ENCODE data around the gene ANKRD34A.

The ANKRD34A gene

DNA sequence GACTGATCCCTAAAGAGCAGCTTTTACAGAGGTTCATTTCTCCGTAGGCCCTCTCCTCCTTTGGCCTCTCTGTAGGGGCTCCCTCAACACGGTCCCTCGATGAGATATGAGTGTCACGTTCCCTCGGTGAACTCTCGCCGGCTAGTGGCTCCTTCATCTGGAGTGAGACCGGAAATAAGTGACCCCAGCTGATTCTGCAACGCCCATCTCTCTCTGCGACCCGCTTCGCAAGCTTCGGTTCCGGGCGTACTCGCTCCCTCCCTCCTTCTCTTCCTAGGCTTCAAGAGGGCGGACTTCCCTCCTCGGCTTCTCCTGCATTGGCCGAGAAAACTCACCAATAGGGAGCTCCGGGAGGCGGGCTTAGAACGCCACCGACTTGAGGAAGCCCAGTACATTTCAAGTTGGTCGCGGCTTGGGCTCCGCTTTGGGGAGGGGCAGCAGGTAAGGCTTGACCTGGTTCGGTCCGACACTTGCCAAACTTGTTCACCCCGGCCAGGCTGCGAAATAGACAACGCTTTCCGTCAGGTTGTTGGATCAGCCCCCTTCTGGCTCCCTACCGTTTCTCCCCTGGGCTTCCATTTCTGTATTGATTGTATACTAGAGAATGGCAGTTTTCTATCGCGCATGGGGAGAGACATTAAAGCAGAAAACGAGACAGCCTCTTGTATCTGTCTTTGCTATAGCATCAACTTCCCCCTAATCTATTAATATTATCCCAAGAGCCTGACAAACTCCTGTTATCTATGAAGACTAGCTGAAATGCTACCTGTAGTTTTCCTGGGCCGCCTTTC, at the start of gene ANKRD34A, which contains the start of gene POLR3GL:
Gene ANKRD34A (minus strand): TSS at position 248 of the 791 bp plus-strand sequence. CDS start 2,816 bp downstream, outside the sequence.
Gene POLR3GL (plus strand): TSS at position 363 of the 791 bp plus-strand sequence. CDS start 10,176 bp downstream, outside the sequence.
- DNase-seq: peak; percentile 92

DNA sequence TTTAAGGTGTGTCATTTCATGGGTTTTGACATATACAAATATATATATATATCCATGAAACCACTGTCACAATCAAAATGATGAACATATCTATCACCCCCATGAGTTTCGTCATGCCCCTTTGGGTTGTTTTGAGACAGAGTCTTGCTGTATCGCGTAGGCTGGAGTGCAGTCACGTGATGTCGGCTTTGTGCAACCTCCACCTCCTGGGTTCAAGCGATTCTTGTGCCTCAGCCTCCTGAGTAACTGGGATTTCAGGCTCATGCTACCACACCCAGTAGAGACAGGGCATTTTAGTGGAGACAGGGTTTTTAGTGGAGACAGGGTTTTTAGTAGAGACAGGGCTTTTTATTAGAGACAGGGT, 49.2 kb upstream of the ANKRD34A start:
- no peak for DNase-seq

DNA sequence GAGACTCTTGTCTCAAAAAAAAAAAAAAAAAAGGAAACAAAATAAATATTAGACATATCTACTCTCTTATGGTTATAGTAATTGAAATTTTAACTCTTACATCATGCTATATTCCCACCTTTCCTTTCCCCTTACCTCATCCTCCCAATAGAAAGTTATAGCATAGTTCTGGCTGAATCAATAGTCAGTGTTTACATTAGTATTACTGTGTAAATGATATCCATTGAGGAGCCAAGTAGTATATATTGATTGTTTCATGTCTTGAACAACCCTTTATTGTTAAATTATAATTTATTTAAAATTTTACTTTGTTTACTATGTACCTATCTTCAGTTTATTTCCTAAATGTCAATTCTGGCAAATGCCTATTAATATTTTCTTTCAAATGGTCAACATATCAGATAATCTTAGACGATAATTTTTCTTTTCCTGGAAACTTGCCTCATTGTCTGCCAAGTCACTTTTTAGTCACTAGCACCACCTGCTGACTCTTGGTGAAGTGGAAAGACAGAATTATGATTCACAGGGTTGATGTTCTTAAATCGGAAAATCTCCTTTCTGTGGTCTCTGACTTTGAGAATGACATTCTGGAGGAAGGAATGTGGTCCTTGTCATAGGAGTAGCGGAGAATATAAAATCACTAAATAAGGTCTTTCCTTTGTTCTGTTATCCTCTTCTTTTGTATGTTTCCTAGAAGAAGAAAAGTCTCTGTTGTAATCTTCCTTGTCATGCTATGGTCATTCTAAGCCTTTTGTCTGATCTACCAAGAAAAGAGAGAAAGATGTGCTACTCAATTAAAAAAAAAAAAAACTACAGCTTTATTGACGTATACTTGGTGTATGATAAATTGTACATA, 48.6 kb upstream of the ANKRD34A start:
- peak; percentile 69 for DNase-seq

DNA sequence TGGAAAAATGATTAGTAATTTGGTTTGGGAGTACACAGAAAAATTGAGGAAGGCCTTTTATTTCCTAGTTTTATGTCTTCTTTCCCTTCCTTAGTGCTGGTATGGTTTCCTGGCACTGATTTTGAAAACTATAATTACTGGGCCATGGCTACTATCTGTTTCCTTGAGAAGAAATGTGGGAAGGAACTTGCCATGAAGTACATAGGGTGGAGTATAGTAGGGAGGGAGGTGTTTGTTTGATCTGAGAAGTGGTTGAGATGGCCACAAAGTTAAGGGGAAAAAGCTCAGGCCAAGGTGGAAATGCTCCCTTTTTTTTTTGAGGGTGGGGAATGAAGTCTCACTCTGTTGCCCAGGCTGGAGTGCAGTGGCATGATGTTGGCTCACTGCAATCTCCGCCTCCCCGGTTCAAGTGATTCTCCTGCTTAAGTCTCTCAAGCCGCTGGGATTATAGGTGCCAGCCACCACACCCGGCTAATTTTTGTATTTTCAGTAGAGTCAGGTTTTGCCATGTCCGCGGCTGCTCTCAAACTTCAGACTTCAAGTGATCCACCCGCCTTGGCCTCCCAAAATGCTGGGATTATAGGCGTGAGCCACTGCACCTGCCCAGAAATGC, 45.9 kb upstream of the ANKRD34A start:
- no peak for DNase-seq

DNA sequence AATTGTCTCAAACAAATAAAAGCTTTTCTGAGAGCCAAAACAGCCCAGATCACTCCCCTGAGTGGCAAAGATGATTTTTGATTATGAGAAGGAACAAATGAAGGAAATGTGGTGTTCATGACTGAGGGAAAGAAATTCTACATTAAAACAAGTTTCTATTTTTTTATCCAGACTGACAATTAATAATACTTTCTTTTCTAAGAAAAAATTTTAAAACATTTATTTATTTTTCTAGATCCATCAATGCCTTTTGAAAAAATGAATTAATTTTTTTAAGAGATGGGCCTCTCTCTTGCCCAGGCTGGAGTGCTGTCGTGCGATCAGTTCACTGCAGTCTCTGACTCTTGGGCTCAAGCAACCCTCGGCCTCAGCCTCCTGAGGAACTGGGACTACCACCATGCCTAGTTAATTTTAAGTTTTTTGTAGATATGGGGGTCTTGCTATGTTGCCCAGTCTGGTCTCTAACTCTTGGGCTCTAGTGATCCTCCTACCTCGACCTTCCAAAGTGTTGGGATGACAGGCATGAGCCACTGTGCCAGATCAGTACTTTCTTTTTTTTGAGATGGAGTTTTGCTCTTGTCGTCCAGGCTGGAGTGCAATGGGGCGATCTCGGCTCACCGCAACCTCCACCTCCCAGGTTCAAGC, 43.2 kb upstream of the ANKRD34A start:
- DNase-seq: no peak

DNA sequence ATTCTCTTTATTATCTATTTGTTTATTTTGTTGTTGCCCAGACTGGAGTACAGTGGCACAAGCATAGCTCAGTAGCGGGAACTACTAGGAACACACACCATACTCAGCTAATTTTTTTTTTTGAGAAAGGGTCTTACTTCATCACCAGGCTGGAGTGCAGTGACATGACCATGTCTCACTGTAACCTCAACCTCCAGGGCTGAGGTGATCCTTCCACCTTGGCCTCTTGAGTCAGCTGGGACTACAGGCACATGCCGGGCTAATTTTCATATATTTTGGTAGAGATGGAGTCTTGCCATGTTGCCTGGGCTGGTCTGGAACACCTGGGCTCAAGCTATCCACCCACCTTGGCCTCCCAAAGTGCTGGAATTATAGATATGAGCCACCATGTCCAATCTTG, 37.3 kb upstream of the ANKRD34A start:
- DNase-seq: no peak

DNA sequence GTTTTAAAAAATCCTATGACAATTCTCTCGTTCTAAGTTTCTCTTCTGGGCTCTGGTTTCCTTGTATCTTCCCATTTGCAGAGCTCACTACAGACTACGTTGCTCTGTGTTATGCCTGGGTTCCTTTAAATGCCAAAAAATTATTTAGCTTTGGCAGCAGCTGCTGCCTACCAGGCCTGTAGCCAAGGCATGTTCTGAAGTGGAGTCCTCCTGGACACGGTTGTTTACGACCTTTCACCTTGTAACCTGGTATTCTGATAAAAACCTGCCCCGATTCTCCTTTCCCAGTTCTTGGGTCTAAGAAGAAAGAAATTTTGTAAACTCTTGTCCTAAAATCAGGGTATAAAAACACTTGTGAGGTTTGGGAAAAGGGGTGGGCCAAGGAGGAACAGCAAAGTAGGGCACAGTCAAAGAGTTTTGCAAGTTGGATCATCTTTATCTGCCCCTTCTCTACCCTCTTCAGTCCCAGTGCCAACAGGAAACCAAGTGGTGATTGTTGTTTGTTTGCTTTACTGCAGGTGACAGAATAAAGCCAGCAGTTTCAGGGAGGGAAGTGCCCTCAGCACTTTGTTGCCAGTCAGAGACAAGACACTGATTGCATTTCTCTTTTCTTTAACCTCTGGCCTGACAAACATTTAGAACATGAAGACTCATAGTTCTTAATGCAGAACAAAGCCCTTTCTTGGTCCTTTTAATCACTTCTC, 35.1 kb upstream of the ANKRD34A start:
- DNase-seq: peak; percentile 88

DNA sequence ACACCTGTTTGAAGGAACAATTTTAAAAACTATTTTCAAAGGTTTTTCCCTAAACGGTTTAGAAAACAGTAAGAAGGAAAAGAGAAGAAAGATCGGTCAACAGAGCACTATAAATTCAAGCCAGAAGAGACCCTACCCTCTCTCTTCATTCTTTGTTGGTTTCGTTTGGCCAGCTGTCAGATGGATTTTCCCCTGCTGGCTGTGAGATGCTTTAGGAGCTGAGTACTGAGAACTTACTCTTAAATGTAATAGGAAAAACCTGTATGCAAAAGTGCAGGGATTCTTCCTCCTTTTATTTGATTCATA, 33.3 kb upstream of the ANKRD34A start:
- DNase-seq: no peak

DNA sequence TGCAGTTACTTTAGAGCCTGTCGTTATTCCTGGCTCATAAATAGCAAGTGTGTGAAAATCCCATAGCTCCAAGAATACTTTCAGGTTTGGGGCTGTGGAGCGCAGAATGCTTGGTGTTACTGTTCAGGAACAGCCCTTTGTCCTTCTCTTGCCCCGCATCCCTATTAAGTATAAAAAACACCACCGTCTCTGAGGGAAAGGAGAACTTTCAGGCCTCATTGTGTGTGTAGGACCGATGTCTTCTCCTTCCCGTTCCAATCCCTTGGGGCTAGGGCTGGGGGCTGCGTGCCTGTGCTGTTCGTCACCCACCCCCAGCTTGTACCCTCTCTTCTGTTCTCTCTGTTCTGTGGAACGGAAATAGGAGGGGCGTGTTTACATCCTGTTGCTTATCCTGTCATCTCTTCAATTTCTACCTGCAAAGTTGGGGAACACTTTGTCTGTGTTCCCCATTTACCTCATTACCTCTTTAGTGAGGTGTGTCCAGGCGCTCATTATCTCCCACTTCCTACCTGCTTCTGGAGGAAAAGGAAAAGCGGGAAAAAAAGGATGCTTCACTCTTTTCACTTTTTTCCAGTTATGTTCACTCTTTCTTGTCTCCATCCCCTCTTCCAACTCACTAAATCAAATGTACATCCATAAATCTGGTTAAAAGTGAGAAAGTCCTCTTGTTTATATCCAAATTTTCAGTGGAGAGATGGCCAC, 32.8 kb upstream of the ANKRD34A start:
- peak; percentile 59 for DNase-seq

DNA sequence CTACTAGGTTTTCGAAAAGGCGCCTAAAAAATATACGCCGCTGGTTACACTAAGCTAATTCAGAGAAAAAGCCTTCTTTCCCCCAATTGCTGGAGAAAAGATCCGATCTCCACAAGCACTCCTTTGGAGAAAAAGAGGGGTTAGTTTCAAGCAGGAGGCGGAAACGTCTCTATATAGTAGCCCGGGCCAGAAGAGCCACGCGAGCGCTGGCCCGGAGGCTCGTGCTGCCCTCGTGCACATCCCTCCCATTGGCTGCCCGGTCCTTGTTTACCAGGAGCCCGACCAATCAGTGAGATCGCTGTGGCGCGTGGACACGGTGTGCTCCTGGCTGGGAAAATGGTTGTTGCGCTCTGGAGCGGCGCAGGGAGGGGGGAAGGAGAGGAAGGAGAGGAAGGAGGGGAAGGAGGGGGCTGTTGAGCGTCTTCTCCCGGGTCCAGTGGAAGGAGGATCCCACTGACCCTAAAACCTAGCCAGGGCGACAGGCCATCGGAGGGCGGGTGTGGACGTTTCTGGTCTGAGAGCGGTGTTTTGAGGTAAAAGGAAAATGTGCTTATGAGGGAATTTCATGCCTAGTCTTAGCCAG, 32.1 kb upstream of the ANKRD34A start, which contains the start of gene TXNIP:
Gene TXNIP (minus strand): TSS at position 147 of the 583 bp plus-strand sequence. CDS start 313 bp downstream, outside the sequence.
- DNase-seq: peak; percentile 99

DNA sequence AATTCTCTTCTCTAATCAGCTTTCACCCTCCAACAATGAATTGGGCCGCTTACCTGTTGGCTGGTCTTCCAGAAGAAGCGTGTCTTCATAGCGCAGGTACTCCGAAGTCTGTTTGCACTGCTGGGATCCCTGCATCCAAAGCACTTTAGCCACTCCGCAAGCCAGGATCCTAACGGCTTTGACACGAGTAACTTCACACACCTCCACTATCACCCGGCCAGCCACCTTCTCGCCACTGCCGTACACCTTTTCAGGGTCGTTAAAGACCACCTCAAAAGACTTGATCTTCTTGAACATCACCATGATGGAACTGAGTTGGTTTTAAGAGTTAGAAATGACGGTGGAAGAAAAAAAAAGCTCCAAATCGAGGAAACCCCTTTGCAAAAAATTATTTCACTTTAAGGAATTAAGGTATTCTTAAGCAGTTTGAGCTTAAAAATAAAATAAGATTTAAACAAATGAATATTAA, 31.6 kb upstream of the ANKRD34A start:
- DNase-seq: no peak

DNA sequence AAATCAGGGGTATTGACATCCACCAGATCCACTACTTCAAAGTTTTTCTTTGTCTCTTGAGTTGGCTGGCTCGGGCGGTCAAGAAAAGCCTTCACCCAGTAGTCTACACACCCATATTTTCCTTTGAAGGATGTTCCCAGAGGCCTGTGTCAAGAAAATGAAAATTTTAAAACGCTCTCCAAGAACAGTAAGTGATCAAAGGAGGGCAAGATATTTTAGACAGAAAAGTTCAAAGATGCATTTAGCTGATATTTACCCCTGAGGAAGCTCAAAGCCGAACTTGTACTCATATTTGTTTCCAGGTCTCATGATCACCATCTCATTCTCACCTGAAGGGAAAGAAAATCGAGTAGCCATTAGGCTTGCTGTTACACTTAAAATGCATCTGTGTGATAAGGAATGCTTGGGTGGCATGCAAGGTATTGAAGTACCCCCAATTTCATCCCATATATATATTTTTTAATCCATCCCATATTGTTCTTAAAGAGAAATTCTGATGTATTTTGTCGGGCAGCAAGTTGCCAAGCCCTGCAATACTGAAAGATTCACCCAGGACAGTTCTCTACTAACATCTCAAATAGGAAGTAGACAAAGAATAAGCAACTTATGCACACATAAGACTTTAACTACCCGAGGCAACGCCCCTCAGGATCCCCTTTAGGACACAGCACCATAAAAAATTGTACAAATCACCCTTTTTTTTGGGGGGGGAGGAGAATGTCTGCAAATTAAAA, 30.9 kb upstream of the ANKRD34A start:
- no peak for DNase-seq

DNA sequence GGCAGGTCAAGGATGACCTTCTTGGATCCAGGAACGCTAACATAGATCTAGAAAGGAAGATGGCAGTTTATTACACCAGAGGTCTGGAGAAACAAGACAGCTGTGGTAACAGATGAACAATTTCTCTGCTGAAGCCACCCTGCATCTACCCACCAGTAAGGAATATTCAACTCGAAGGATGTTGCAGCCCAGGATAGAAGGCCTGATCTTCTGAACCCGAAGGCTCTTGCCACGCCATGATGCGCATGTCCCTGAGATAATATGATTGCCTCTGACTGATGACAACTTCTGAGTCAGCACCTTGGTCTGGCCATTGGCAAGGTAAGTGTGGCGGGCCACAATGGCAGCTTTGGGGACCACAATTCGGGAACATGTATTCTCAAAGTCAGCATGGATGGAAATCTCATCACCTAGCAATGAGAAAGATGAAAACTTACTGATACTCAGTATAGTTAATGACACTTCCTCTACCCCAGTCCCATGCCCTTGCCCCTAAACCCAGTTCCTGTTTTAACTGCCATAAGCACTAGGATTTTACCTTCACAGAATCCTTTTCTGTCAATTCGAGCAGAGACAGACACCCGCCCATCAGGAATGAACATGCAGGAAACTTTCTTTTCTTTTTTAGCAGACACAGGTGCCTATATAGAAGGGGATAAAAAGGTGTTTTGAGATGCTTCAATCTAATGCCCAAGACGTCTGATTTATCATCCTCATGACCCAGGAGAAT, 30.2 kb upstream of the ANKRD34A start:
- DNase-seq: no peak

DNA sequence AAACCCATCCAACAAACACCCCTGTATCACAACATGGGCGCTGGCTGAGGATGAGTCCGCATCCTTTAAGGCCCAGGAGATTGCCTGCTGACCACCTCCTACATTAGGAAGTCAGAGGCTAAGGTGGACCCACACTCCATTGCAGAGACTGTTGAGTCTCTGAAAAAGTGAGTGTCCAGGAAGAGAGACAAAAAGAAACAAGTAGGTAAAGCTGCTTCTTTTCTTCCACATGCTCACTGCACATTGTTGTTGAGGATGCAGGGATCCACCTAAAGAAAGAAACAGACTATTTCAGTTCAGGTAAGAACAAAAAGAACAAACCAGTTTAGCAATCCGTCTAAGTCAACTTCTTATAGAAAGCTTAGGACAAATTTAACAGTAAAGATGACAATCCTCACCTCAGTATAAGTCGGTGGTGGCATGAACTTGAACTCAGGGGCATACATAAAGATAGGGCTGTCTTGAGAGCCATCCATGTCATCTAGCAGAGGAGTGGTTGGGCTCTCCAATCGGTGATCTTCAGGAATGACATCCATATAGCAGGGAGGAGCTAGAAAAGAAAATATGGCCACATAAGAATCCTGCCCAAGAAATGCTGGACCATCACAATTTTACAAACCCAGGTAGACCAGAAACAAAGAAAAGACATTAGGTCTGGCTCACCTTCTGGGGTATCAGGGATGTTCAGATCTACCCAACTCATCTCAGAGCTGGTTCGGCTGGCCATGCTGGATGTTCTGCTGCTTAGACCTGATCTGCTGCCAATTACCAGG, 29.4 kb upstream of the ANKRD34A start:
- DNase-seq: no peak

DNA sequence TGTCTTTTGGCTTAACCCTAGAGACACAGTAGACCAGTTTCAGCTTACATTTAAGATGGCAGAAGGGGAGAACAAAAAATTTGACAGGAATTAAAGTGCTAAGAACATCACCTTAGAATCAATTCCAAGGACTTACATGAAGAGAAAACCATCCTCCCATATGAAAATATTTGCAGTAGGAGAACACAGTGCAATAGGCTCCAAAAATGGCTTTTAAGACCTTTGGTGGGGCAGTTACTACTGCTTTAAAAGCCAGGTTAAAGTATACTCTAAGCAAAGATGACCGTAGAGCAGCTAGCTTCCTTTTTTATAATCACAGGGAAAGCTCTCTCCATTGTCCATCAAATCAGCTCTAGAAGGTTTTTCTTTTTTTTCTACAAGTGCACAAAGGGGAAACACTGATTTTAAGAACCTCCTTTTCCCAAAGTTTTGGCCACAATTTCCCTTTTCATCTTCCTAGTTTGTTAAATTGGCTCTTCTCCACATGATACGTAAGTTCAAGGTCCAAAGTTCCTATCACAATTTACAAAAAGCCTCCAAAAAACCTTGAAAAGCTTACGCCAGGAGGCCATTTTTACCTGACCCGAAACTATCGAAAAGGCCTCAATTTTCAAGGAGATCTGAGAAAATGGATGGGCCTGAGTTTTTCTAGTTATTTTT, 28.7 kb upstream of the ANKRD34A start:
- no peak for DNase-seq

DNA sequence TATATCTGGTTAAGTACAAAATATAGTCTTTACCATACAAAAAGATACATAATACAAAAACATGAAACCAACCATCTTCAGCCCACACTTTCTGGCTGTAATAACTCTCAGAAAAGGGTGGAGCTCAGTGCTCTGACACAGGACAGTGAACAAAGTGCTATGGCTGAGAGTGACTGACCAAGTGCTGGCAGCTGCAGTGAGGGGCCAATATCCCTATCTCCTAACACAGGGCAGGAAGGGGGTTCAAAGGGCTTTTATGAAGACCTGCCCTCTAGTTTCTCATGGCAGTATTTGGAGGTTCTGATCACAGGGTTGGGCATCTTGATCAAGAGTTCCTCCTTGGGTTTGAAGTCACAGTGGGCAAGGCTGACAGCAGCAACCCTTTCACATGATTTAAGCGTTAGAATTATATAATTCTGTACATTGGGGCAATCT, 28.1 kb upstream of the ANKRD34A start:
- no peak for DNase-seq

DNA sequence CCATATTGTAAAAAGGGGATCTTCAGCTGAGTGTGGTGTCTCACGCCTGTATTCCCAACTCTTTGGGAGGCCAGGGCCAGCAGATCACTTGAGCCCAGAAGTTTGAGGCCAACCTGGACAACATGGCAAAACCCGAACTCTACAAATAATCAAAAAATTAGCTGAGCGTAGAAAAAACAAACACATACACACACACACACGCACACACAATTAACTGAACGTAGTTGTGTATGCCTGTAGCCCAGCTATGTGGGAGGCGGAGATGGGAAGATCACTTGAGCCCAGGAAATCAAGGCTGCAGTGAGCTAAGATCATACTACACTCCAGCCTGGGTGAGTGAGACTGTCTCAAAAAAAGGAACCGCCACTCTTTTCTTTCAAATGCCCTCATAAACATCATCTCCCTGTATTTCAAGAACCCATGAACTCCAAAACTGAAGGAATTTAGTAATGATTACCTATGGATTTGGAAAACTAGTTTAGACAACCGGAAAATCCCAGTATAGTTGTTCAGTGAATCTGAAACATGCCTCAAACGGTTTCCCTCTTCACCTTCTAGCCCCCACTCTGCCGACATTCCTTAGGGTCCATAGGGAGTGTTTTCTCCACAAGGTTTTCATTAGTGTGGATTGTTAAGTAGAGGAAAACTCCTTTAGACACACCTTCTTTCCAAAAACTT, 27.5 kb upstream of the ANKRD34A start:
- no peak for DNase-seq
